ENCODE data around the gene MYO9A.

- TF ChIP-seq ZBTB33 (IDR thresholded peaks at IDR 0.05): no peak
- TF ChIP-seq, protein P1, sequence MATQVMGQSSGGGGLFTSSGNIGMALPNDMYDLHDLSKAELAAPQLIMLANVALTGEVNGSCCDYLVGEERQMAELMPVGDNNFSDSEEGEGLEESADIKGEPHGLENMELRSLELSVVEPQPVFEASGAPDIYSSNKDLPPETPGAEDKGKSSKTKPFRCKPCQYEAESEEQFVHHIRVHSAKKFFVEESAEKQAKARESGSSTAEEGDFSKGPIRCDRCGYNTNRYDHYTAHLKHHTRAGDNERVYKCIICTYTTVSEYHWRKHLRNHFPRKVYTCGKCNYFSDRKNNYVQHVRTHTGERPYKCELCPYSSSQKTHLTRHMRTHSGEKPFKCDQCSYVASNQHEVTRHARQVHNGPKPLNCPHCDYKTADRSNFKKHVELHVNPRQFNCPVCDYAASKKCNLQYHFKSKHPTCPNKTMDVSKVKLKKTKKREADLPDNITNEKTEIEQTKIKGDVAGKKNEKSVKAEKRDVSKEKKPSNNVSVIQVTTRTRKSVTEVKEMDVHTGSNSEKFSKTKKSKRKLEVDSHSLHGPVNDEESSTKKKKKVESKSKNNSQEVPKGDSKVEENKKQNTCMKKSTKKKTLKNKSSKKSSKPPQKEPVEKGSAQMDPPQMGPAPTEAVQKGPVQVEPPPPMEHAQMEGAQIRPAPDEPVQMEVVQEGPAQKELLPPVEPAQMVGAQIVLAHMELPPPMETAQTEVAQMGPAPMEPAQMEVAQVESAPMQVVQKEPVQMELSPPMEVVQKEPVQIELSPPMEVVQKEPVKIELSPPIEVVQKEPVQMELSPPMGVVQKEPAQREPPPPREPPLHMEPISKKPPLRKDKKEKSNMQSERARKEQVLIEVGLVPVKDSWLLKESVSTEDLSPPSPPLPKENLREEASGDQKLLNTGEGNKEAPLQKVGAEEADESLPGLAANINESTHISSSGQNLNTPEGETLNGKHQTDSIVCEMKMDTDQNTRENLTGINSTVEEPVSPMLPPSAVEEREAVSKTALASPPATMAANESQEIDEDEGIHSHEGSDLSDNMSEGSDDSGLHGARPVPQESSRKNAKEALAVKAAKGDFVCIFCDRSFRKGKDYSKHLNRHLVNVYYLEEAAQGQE (IDR thresholded peaks at IDR 0.05; ENCODE audit: low read depth, low read length): no peak
- no peak for TF ChIP-seq ZBTB4 (CRISPR knock-in tag; IDR thresholded peaks at IDR 0.05)
- no peak for TF ChIP-seq MEF2B (IDR thresholded peaks at IDR 0.05; ENCODE audit: partially characterized antibody, poor library complexity, severe bottlenecking)
- no peak for TF ChIP-seq ATF3 (IDR thresholded peaks at IDR 0.05; ENCODE audit: borderline replicate concordance, extremely low read depth, low read depth, low read length)
- no peak for TF ChIP-seq EP300 (IDR thresholded peaks at IDR 0.05; ENCODE audit: borderline replicate concordance in 1 of 2, control insufficient read depth in 1 of 2, low read depth in 2 of 2, low read length in 2 of 2)
Observed at GRCh38 chr15:71916834-71917233, 201.1 kb downstream of the MYO9A start.

Data from GM12878 (cell line).